Activated naive CD8-positive, alpha-beta T cell treated with anti-CD3 and anti-CD28 coated beads for 36 hours (primary cell): ENCODE results near the gene TMCO4. TPM values are rescaled to one million over a fixed set of nuclear protein-coding genes. Genes with fewer than 3 reads are reported as not detected.
"Not testable (repeated sequence)": the region's sequence is repeated elsewhere in the genome, so short reads cannot be mapped to it uniquely, and the experiment has no call there.

ENCODE experiments used
- DNase-seq: peaks from one replicate; pipeline ENCODE4 v3.0.0; 2021
- H3K27ac Mint-ChIP-seq: one replicate; pipeline ENCODE4 v1.8.0; 2022; ENCODE audit warnings: mild to moderate bottlenecking, moderate library complexity, mixed read lengths
- H3K27me3 Mint-ChIP-seq: one replicate; pipeline ENCODE4 v1.8.0; 2022; ENCODE audit warnings: mild to moderate bottlenecking, mixed read lengths
- H3K36me3 Mint-ChIP-seq: one replicate; pipeline ENCODE4 v1.8.0; 2021; ENCODE audit warnings: mild to moderate bottlenecking, mixed read lengths
- H3K4me1 Mint-ChIP-seq: one replicate; pipeline ENCODE4 v1.8.0; 2021; ENCODE audit warnings: mixed read lengths
- H3K4me3 Mint-ChIP-seq: one replicate; pipeline ENCODE4 v1.8.0; 2022; ENCODE audit warnings: mild to moderate bottlenecking, moderate library complexity, mixed read lengths
- H3K9me3 Mint-ChIP-seq: one replicate; pipeline ENCODE4 v1.8.0; 2022; ENCODE audit warnings: mixed read lengths
- total RNA-seq, 2 experiments: library from RNA; stranded (reverse); gene quantifications; one replicate each; pipeline ENCODE4 v1.2.3, GENCODE V29; 2021

Gene TMCO4
- total RNA-seq, 2 experiments from 2014 or later: 12.5 to 13.9 TPM

GRCh38 chr1:19800076-19800804 is 524 bp upstream of the TMCO4 start:
- peak; percentile 51 for DNase-seq
- peak overlapping the region; percentile 91 for H3K27ac Mint-ChIP-seq
- peaks cover 3% of the 10 kb centered on the region for H3K27me3 Mint-ChIP-seq
- peak overlapping the region; percentile 83 for H3K4me3 Mint-ChIP-seq
- peaks cover 7% of the 10 kb centered on the region for H3K36me3 Mint-ChIP-seq
- H3K9me3 Mint-ChIP-seq: no peaks in the 10 kb centered on the region
- H3K4me1 Mint-ChIP-seq: peaks cover 18% of the 10 kb centered on the region

GRCh38 chr1:19798486-19799229 is 1.1 kb downstream of the TMCO4 start:
- peaks cover 18% of the 10 kb centered on the region for H3K4me1 Mint-ChIP-seq
- H3K27me3 Mint-ChIP-seq: peaks cover 3% of the 10 kb centered on the region
- peaks cover 14% of the 10 kb centered on the region for H3K36me3 Mint-ChIP-seq
- peak overlapping the region; percentile 81 for H3K4me3 Mint-ChIP-seq
- peak overlapping the region; percentile 85 for H3K27ac Mint-ChIP-seq
- H3K9me3 Mint-ChIP-seq: no peaks in the 10 kb centered on the region
- no peak for DNase-seq

- no peak for DNase-seq
- peak overlapping the region; percentile 63 for H3K27ac Mint-ChIP-seq
- peaks cover 18% of the 10 kb centered on the region for H3K4me1 Mint-ChIP-seq
- peaks cover 3% of the 10 kb centered on the region for H3K27me3 Mint-ChIP-seq
- H3K9me3 Mint-ChIP-seq: no peaks in the 10 kb centered on the region
- peaks cover 19% of the 10 kb centered on the region for H3K36me3 Mint-ChIP-seq
- H3K4me3 Mint-ChIP-seq: no peak overlapping the region
Observed at GRCh38 chr1:19797827-19798226, 1.9 kb downstream of the TMCO4 start.

GRCh38 chr1:19794583-19794982 is 5.1 kb downstream of the TMCO4 start:
- Mint-ChIP-seq H3K27ac (no peak overlapping the region), H3K4me1 (peaks cover 15% of the 10 kb centered on the region), H3K27me3 (no peaks in the 10 kb centered on the region), H3K9me3 (no peaks in the 10 kb centered on the region), H3K4me3 (no peak overlapping the region), H3K36me3 (peaks cover 32% of the 10 kb centered on the region)
- DNase-seq: no peak

GRCh38 chr1:19793360-19794046 is 6.2 kb downstream of the TMCO4 start:
- H3K9me3 Mint-ChIP-seq: no peaks in the 10 kb centered on the region
- DNase-seq: no peak
- H3K36me3 Mint-ChIP-seq: peaks cover 32% of the 10 kb centered on the region
- H3K4me1 Mint-ChIP-seq: peaks cover 8% of the 10 kb centered on the region
- no peak overlapping the region for H3K4me3 Mint-ChIP-seq
- H3K27ac Mint-ChIP-seq: no peak overlapping the region
- no peaks in the 10 kb centered on the region for H3K27me3 Mint-ChIP-seq

GRCh38 chr1:19792237-19793002 is 7.3 kb downstream of the TMCO4 start:
- Mint-ChIP-seq H3K9me3 (no peaks in the 10 kb centered on the region), H3K27me3 (no peaks in the 10 kb centered on the region), H3K4me1 (peaks cover 3% of the 10 kb centered on the region), H3K4me3 (no peak overlapping the region), H3K36me3 (peaks cover 32% of the 10 kb centered on the region), H3K27ac (no peak overlapping the region)
- DNase-seq: no peak

- not testable (repeated sequence) for H3K4me1 Mint-ChIP-seq, H3K9me3 Mint-ChIP-seq, DNase-seq, H3K4me3 Mint-ChIP-seq, H3K27me3 Mint-ChIP-seq, H3K27ac Mint-ChIP-seq
- peaks cover 32% of the 10 kb centered on the region for H3K36me3 Mint-ChIP-seq
Observed at GRCh38 chr1:19790061-19790975, 9.4 kb downstream of the TMCO4 start.

- H3K4me1 Mint-ChIP-seq: peaks cover 3% of the 10 kb centered on the region
- H3K27me3 Mint-ChIP-seq: no peaks in the 10 kb centered on the region
- no peak for DNase-seq
- H3K27ac Mint-ChIP-seq: no peak overlapping the region
- no peaks in the 10 kb centered on the region for H3K9me3 Mint-ChIP-seq
- H3K4me3 Mint-ChIP-seq: no peak overlapping the region
- peaks cover 20% of the 10 kb centered on the region for H3K36me3 Mint-ChIP-seq
Observed at GRCh38 chr1:19786988-19787423, 12.7 kb downstream of the TMCO4 start.

- no peak overlapping the region for H3K27ac Mint-ChIP-seq
Observed at GRCh38 chr1:19785660-19786059, 14.1 kb downstream of the TMCO4 start.

GRCh38 chr1:19780267-19780877 is 19.3 kb downstream of the TMCO4 start:
- Mint-ChIP-seq H3K27me3 (no peaks in the 10 kb centered on the region), H3K4me1 (no peaks in the 10 kb centered on the region), H3K27ac (no peak overlapping the region), H3K9me3 (peaks cover 1% of the 10 kb centered on the region), H3K4me3 (no peak overlapping the region), H3K36me3 (peaks cover 30% of the 10 kb centered on the region)
- no peak for DNase-seq

More at GRCh38 chr1:19785660-19786059, 14.1 kb downstream of the TMCO4 start:
- no peak for DNase-seq
- Mint-ChIP-seq H3K9me3 (no peaks in the 10 kb centered on the region), H3K36me3 (peaks cover 18% of the 10 kb centered on the region), H3K4me3 (no peak overlapping the region), H3K27me3 (no peaks in the 10 kb centered on the region), H3K4me1 (peaks cover 3% of the 10 kb centered on the region)

- no peak for DNase-seq
- no peak overlapping the region for H3K4me3 Mint-ChIP-seq
- peaks cover 23% of the 10 kb centered on the region for H3K36me3 Mint-ChIP-seq
- H3K27me3 Mint-ChIP-seq: no peaks in the 10 kb centered on the region
- H3K4me1 Mint-ChIP-seq: no peaks in the 10 kb centered on the region
- peaks cover 1% of the 10 kb centered on the region for H3K9me3 Mint-ChIP-seq
- H3K27ac Mint-ChIP-seq: no peak overlapping the region
Observed at GRCh38 chr1:19776933-19777332, 22.8 kb downstream of the TMCO4 start.

- H3K9me3 Mint-ChIP-seq: peaks cover 1% of the 10 kb centered on the region
- no peak overlapping the region for H3K4me3 Mint-ChIP-seq
- H3K4me1 Mint-ChIP-seq: no peaks in the 10 kb centered on the region
- DNase-seq: no peak
- no peaks in the 10 kb centered on the region for H3K27me3 Mint-ChIP-seq
- H3K36me3 Mint-ChIP-seq: peaks cover 21% of the 10 kb centered on the region
- no peak overlapping the region for H3K27ac Mint-ChIP-seq
Observed at GRCh38 chr1:19776287-19776686, 23.4 kb downstream of the TMCO4 start.

GRCh38 chr1:19775831-19776230 is 23.9 kb downstream of the TMCO4 start:
- peaks cover 20% of the 10 kb centered on the region for H3K36me3 Mint-ChIP-seq
- DNase-seq: no peak
- no peaks in the 10 kb centered on the region for H3K27me3 Mint-ChIP-seq
- peaks cover 1% of the 10 kb centered on the region for H3K9me3 Mint-ChIP-seq
- H3K4me1 Mint-ChIP-seq: no peaks in the 10 kb centered on the region
- no peak overlapping the region for H3K4me3 Mint-ChIP-seq
- no peak overlapping the region for H3K27ac Mint-ChIP-seq
